Stimulated activated CD8-positive, alpha-beta memory T cell treated with anti-CD3 and anti-CD28 coated beads, Interleukin-2, amount 100 ng/mL, for 1 hour (primary cell): ENCODE measurements around the gene FJX1.

Experiments
- DNase-seq, 2 donors: peaks; one replicate each; pipeline ENCODE4 v3.0.0-alpha.2; 2020; ENCODE audit warnings: low read depth in 2 of 2

The FJX1 gene, protein sequence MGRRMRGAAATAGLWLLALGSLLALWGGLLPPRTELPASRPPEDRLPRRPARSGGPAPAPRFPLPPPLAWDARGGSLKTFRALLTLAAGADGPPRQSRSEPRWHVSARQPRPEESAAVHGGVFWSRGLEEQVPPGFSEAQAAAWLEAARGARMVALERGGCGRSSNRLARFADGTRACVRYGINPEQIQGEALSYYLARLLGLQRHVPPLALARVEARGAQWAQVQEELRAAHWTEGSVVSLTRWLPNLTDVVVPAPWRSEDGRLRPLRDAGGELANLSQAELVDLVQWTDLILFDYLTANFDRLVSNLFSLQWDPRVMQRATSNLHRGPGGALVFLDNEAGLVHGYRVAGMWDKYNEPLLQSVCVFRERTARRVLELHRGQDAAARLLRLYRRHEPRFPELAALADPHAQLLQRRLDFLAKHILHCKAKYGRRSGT

DNA sequence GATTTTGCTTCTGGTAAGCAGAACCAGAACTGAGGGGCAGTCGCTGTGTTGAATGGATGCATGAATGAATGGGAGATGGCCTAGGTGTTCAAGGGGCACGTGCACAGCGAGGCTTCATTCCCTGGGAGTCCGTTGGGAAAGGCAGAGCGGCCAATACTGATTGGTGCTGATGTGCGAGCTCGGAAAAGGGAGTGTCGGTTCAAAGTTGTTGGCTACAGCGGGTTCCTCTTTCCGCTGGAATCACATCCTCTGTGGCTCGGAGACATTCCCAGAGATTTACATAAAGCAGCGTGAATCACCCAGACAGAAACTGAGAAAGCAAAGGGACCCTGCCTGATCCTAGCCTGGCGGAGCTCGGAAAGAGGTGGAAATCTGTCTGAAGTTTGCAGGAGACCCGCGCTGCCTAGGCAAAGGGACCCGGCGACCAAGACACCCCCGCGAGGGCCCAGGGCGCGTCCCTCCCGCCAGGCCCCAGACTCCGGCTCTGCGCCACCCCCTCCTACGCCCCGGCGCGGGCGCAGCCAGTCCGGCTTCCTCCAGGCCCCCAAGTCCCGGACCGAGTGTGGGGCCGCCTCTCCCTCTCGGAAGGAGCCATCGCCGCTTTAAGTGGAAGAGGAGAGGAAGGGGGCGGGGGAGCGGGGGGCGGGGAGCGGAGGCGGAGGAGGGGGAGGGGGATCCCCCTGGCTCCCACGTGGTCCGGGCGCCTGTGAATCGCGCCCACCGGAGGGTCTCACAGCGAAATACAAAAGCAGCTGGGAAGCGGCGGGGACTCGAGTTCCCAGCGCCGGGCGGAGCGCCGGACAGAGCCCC, at the start of gene FJX1:
Gene FJX1, plus strand, starts transcription at position 774 of the 810 bp plus-strand sequence. CDS start 177 bp downstream, outside the sequence.
- DNase-seq: no peak

DNA sequence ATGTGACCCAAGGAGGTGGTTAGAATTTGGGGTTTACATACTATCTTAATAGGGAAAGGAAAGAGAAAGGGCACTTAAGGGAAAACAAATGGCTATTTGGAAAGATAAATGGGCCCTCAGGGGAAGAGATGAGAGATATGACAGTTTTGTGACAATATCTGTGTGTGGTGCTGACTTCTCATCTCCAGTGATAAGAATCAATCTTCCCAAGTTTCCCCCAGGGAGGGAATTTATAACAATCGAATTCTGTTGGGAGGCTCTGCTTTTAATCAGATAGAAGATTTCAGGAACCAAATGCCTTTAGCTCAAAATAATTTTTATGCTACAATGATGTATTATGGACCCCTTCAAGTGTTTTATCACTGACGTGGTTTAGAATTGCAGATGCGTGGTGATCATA, 46.6 kb upstream of the FJX1 start:
- DNase-seq: no peak

DNA sequence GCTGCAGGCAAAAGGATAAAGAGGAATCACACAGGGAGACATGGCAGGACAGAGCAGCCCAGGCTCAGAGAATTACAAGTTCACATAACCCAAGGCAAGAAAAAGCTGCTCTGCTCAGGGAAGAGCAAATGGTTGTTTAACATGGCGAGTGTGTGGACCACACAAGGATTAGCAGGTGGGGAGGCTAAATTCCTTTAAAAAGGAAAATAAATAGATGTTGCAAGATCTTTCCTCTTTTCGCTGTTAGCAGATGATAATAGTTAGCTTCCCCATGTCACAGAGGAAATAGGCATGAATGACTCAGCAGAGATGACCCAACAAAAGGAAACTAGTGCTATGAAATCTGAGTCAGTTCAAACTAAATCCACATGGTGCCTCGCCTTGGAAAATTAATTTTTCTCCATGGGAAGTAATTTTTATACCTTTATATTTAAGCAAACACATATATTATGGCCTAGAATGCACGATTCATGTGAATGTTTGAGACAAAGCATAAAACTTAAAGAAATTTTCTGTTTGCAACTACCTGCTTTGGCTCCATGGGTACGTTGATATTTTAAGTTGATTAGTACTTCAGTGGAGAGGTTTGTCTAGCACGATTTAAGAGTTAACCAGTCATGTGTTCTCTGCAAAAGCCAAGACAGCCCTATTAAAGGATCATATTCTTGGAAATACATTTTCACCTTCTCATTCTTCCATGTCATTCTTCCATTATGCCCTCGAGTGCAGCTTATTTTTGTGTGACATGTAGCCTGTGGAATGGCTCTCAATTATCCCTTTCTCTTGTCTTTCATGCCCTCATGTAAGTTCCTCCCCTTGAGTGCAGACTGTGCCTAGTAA, 38.5 kb upstream of the FJX1 start:
- DNase-seq: no peak

DNA sequence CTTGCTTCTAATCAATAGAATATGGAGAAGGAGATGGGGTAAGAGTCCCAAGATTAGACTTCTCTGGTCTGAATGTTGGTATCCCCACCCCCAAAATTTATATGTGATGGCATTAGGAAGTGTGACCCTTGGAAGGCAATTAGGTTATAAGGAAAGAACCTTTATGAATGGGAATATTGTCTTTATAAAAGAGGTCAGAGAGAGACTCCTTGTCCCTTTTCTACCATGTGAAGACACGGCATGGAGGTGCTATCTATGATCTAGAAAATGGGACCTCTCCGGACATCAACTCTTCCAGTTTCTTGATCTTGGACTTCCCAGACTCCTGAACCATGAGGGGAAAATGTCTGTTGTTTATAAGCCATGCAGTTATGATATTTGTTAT, 37.9 kb upstream of the FJX1 start:
- no peak for DNase-seq

DNA sequence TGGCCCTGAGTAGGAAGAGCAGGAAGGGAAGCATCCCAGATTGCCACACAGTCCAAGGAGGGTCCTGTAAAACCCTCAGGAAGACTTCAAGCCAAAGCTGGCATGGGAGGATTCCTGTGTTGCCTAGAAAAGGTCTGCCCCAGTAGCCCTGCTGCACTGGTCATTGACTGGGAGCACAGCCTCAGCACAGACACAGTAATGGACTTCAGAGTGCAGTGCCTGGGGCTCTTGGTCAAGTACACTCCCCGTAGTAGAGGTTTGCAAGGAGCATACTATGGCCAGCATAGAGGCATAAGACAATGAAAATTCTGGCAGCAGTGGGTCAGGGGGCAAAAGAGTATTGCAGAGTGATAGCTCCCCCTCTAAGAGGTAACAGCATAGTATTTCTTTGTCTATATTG, 36.2 kb upstream of the FJX1 start:
- no peak for DNase-seq

DNA sequence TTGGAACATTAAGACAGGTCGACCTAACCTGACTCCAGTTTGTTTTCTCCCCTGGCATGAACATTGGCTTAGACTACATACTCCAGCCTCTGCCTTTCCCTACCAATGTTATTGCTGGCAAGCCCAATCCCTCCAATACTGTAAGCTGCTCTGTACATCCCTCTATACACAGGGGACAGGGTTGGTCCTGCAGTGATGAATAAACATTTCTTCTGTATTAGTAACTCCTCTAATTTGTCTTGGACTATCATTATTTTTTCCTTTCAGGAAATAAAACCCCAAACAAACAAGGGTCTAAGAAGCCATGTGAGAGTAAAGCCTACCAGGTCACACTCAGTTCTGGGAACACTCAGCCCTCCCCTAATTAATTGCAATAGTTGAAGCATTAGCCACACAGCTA, 35.1 kb upstream of the FJX1 start:
- DNase-seq: no peak

DNA sequence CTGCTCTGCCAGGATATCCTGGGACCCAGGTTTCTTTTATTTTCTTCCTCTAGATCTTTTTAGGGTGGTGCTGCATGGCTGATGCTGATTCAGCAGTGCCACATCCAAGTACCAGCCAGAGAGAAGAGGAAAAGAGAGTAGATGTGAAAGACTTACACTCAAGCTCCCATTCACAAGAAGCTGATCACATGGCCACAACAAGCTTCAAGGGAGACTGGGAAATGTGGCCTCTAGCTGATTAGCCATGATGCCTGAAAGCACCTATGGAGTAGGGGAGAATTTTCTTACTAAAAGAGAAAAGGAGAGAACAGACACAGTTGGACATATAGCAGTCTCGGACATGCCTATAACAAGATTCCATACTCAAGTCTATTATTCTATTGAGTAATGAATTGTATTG, 34.4 kb upstream of the FJX1 start:
- DNase-seq: no peak

DNA sequence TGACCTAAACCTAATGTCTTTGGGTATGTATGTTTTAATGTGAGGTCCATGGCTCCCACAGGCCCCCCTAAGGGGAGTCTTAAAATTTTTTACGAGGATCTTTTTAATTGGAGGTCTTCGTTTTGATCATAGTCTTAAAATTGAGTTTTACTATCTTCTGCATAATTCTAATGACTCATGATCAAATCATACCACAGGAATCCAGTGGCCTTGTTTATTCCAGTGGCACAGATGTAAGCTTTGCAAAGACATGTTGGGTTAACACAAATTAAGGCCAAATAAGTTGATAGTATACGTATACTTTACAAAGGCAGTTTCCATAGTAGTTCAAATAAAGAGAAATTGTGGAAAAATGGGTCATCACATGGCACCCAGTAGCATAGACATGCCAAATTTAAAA, 33.9 kb upstream of the FJX1 start:
- no peak for DNase-seq

DNA sequence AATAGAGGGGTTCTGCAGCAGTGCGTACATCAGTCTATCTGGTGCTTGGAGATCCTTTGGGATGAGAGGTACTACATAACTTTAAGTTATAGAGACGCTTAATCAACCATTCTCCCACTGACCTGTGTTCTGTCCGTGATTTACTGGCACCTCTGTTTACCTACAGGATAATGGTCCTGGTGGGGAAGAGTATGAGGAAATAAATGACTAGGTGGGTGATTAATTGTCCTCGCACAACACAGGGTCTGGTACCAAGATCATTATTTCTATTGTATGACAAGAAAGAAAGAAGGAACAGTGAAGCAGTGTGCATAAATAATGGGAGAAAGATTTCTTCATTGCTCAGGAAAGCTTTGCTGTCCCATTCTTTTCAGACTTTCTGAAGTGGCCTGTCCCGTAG, 32.8 kb upstream of the FJX1 start:
- no peak for DNase-seq

DNA sequence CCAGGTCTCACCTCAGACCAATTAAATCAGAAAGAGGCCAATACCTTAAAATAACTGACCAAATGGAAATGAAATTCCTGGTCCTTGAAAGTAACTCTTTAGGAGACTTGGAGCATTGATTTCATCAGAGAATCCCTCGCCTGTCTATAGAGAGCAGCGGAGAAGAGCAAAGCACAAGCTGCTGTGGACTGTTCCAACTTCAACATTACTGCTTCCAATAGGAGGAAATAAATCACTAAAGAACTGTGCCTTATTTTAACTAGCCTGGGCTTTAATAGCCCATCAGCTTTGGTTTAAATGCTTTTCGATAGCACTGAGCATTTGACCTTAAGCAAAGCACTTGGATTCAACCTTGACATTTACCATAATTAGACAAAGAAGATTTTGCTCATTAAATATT, 32.0 kb upstream of the FJX1 start:
- no peak for DNase-seq

DNA sequence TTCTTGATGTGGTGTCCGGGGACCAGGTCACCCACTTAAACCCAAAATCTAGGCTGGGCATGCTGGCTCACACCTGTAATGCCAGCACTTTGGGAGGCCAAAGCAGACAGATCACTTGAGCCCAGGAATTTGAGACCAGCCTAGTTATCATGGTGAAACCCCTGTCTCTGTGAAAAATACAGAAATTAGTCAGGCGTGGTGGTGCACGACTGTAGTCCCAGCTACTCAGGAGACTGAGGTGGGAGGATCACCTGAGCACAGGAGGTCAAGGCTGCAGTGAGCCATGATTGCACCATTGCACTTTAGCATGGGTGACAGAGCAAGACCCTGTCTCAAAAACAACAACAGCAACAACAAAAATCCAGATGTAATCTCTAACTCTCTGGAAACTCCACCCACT, 30.3 kb upstream of the FJX1 start:
- DNase-seq: no peak

DNA sequence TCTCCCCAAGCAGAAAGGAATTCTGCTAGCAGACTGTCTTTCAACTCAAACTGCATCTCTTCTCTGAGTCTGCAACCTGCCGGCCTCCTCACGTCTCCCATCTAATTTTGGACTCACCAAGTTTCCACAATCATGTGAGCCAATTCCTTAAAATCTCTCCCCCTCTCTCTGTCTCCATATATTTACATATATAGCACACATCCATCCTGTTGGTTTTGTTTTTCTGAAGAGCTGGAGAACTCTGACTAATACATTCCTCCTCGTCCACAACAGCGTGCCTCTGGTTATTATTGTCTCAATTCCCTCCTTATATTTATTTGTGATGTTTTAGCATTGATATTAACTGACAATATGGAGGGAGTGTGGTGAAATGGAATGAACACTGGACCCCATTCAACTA, 29.6 kb upstream of the FJX1 start:
- DNase-seq: no peak

DNA sequence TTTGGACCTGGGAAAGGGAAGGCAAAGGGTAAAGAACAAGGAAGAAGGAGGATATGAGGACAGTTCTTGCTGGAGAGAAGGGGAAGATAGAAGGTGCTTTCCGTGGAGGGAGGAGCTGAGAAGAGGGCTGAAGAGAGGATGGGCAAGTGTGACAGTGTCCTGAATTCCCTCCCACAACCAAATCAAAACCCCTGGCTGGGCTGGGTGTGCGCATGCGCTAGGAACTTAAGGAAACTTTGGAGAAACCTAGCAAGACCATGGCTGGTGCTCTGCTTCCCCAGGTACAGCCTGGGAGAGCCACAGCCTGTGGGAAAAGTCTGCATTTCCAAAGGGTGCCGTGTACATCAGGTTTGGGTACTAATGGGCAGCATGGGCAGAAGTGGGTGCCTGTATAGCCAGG, 29.0 kb upstream of the FJX1 start:
- DNase-seq: no peak

DNA sequence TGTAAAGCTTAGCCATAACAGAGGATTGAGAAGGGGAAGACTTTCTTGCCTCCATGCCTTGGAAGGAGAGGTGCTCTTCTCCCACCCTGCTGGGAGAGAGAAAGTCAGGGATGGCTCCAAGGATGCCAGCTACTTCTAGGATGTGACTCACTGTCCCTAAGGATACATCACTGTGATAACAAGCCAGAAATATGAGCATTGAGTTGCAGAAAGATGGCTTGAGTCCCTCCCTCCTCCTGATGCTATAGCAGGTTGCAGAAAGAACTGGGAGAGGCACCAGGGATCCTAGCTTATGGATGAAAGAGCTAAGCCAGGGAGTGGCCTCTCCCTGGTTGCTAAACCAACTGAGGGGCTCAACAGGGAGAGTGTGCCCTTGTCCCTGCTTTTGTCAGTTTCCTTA, 27.8 kb upstream of the FJX1 start:
- DNase-seq: no peak

DNA sequence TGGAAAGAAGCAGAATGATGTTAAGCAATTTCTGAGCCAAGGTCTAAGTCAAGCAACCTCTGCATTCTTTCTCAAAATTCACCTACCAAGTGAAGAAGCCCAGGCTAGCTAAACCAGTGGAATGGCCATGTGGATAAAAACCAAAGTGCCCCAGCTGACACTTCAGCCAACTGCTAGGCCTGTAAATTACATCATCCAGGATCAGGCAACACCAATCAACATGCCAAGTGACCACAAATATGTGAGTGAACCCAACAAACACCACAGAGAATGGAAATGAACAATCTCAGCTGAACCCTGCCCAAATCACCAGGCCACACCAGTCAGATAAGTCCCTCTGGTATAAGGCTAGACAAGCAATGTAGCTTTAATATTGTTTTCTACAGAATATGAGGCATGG, 25.1 kb upstream of the FJX1 start:
- DNase-seq: no peak

DNA sequence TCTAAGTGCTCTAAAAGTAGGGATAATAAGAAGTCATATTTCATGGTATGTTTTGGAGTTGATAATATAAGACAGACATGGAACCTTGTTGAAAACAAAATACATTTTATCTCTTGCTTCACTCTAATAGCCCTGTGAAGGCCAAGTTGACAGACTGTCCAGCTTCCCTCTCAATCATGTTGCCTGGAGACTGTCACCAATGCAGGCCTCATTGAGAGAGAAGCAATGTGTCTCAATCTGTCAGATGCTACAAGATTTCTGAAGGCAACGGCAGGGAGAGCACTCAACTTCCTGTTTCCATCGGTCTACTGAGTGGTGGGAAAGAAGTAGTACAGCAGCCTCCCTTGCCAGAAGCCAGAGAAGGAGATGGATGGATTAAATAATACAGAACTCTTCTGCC, 23.6 kb upstream of the FJX1 start:
- DNase-seq: no peak

DNA sequence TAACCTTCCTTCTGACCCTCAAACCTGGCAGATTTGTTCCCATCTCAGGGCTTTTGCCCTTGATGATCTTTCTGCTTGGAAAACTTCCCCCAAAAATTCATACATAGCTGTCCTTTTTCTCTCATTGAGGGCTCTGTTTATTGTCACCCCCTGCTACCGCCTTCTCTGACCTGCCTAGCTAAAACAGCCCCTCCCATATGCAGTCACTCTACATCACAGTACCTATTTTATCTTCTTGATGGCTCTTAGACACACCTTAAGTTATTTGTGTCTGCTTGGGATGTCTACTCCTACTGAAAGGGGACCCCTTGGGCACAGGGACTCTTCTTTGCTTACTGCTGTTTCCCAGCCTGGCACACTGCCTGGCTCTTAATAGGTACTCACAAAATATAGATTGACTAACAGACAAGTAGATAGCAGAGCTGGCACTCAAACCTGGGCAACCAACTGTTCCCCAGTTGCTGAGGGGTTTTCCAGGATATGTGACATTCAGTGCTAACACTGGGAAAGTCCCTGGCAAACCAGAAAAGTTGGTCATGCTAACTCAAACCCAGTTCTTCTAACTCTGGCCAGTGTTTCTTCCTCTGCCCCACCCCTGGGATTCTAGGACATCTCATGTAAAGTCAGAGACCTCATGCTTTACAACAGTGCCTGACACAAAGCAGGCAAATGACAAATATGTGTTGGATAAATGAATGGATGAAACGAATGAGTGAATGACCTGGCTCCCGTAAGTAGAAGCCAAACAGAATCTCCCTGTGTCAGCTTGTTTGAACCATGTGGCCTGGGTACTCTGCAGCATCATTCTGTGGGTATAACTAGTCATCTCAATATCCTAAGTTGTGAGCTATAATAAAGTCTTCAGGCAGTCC, 19.8 kb upstream of the FJX1 start:
- DNase-seq: no peak

DNA sequence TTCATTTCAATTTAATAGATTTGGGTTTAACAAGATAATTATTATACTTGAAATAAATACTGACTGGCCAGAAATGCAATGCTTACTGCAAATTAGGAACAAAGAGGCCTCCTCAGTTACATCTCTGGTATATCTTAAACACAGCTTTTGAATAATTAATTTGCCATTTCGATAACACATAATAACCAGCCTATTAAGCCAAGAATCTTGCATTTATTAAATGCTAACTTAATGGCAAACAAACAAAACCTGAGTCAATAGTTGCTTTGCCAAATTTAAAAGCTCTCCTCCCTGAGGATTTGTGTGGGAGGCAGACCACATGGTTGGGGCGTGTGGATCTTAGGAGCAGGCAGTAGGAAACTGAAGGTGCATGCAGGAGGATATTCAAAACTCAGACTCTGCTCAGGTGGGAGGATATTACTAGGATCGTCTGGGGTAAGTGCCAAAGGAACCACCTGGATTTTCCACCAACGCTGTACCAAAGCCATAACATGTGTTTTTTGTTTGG, 17.9 kb upstream of the FJX1 start:
- no peak for DNase-seq

DNA sequence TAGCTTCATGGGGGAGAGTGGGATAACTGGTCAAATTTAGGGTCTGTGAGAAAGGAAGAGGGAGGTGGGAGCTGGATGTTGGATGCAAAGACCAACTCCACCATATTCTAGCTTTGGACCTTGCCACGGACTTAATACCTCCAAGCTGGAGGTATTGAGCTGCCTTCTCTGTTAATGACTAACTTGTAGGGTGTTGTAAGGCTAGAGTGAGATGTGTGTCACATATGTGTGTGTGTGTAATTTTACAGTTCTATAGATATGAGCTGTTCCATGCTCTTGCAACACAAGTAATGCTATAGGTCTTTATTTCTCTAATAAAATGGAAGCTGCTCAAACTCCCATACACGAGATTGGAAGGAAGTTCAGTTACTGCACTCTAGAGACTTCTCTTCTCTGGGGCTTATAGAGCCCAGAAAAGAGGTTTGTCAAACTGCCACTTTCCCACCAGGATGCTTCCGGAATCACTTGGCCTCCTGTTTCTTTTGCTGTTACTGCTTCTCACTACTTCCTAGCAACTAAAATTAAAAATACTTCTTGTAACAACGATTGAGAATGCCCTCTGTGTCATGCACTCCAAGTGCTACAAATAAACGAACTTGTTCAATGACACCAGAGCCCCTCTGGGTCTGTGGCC, 16.0 kb upstream of the FJX1 start:
- DNase-seq: no peak

DNA sequence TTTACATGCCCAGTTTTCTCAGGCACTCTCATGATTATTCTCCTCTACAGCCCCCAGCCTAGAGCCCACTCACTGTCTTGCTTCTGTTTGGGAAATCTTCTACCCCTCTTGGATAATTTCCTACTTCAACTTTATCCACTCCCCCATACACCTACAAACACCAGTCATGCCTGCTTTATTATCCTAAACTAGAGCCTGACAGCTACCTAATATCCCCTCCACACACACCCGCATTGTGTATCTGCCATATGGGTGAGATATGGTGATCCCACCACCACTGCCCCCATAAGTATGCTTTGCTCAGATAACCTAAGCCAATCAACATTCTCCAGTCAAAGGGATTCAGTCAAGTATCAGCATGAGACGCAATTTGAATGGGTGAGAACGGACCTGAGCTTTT, 15.3 kb upstream of the FJX1 start:
- DNase-seq: no peak

DNA sequence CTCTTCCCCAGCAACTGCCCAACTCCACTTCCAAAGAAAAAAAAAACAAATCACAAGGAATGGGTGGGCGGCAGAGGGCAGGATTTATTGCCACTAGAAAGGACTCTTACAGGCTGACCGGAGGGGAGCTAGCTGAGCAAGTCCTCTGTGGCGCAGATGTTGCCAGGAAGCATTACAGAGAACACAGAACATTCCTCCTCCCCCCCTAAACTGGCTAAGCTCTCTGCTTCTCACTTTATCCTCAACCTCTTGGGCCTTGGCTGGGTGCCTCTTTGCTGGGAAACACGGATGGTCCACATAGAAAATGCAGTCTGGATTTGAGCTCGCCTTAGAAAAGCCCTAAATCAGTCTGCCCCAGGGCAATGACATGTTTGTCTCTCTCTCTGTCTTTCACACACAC, 12.6 kb upstream of the FJX1 start:
- DNase-seq: no peak
